H9 (cell line): Measurements from ENCODE around the gene ENG. TPM values are rescaled to one million over a fixed set of nuclear protein-coding genes. Genes with fewer than 3 reads are reported as not detected.

ENCODE experiments used
- DNase-seq: peaks from one replicate; pipeline ENCODE4 v3.0.0-alpha.2; 2017
- H2AFZ ChIP-seq: one replicate; pipeline ENCODE4 v1.6.1; 2013; ENCODE audit warnings: mild to moderate bottlenecking, low read length, control low read depth, moderate library complexity
- H2AK5ac ChIP-seq: 2 replicates; pipeline ENCODE4 v1.6.1; 2013; ENCODE audit warnings: low read length, control low read depth, mixed read lengths; ENCODE audit not compliant: insufficient read length
- H2BK120ac ChIP-seq: one replicate; pipeline ENCODE4 v1.6.1; 2013; ENCODE audit warnings: low read depth, mild to moderate bottlenecking, low read length, control low read depth, inconsistent platforms; ENCODE audit not compliant: poor library complexity, severe bottlenecking
- H2BK12ac ChIP-seq: 2 replicates; pipeline ENCODE4 v1.6.1; 2013; ENCODE audit warnings: low read length, control low read depth, mixed read lengths, low read depth; ENCODE audit not compliant: insufficient read length
- H2BK15ac ChIP-seq: 2 replicates; pipeline ENCODE4 v1.6.1; 2013; ENCODE audit warnings: low read depth, low read length, control low read depth
- H2BK20ac ChIP-seq: one replicate; pipeline ENCODE4 v1.6.1; 2013; ENCODE audit warnings: low read depth, mild to moderate bottlenecking, low read length, control low read depth, inconsistent platforms; ENCODE audit not compliant: poor library complexity, severe bottlenecking
- H2BK5ac ChIP-seq: 2 replicates; pipeline ENCODE4 v1.6.1; 2013; ENCODE audit warnings: low read length, control low read depth, mixed read lengths; ENCODE audit not compliant: insufficient read length
- H3K14ac ChIP-seq: 2 replicates; pipeline ENCODE4 v1.6.1; 2013; ENCODE audit warnings: low read length, control low read depth; ENCODE audit not compliant: insufficient read depth
- H3K18ac ChIP-seq: 2 replicates; pipeline ENCODE4 v1.6.1; 2013; ENCODE audit warnings: low read depth, mild to moderate bottlenecking, mixed read lengths, low read length, control low read depth; ENCODE audit not compliant: insufficient read length
- H3K23ac ChIP-seq: 2 replicates; pipeline ENCODE4 v1.6.1; 2013; ENCODE audit warnings: low read length, control low read depth, mixed read lengths, low read depth; ENCODE audit not compliant: insufficient read length
- H3K23me2 ChIP-seq: 2 replicates; pipeline ENCODE4 v1.6.1; 2013; ENCODE audit warnings: low read depth, mild to moderate bottlenecking, mixed read lengths, low read length, control low read depth; ENCODE audit not compliant: insufficient read length, poor library complexity, severe bottlenecking
- H3K27ac ChIP-seq: 2 replicates; pipeline ENCODE4 v1.5.1; 2013; ENCODE audit warnings: low read length, control low read depth, mixed read lengths, low read depth; ENCODE audit not compliant: insufficient read length
- H3K27me3 ChIP-seq: 2 replicates; pipeline ENCODE4 v1.6.1; 2013; ENCODE audit warnings: low read length, control low read depth, inconsistent platforms; ENCODE audit not compliant: insufficient read depth
- H3K4ac ChIP-seq: 2 replicates; pipeline ENCODE4 v1.6.1; 2013; ENCODE audit warnings: low read depth, mild to moderate bottlenecking, control low read depth, inconsistent platforms, low read length, moderate library complexity
- H3K4me1 ChIP-seq: 2 replicates; pipeline ENCODE4 v1.6.1; 2013; ENCODE audit warnings: low read length, control low read depth, inconsistent platforms; ENCODE audit not compliant: insufficient read depth
- H3K4me2 ChIP-seq: 2 replicates; pipeline ENCODE4 v1.6.1; 2013; ENCODE audit warnings: low read length, control low read depth, mixed read lengths; ENCODE audit not compliant: insufficient read length, insufficient read depth
- H3K56ac ChIP-seq: 2 replicates; pipeline ENCODE4 v1.6.1; 2013; ENCODE audit warnings: low read depth, mild to moderate bottlenecking, mixed read lengths, low read length, control low read depth; ENCODE audit not compliant: insufficient read length
- H3K79me1 ChIP-seq: 2 replicates; pipeline ENCODE4 v1.6.1; 2013; ENCODE audit warnings: low read depth, mild to moderate bottlenecking, moderate library complexity, low read length, control low read depth, inconsistent platforms; ENCODE audit not compliant: insufficient read depth, poor library complexity, severe bottlenecking
- H3K79me2 ChIP-seq: 2 replicates; pipeline ENCODE4 v1.6.1; 2013; ENCODE audit warnings: low read length, control low read depth, inconsistent platforms; ENCODE audit not compliant: insufficient read depth
- H3K9ac ChIP-seq: 2 replicates; pipeline ENCODE4 v1.6.1; 2013; ENCODE audit warnings: low read length, control low read depth, mixed read lengths; ENCODE audit not compliant: insufficient read length; ENCODE audit errors: extremely low read depth
- H3K9me3 ChIP-seq: one replicate; pipeline ENCODE4 v1.6.1; 2013; ENCODE audit warnings: low read depth, low read length, inconsistent platforms; ENCODE audit not compliant: control insufficient read depth
- H3T11ph ChIP-seq: one replicate; pipeline ENCODE4 v1.6.1; 2013; ENCODE audit warnings: mild to moderate bottlenecking, low read length, control low read depth, inconsistent platforms
- H4K20me1 ChIP-seq: one replicate; pipeline ENCODE4 v1.6.1; 2013; ENCODE audit not compliant: control insufficient read depth, insufficient read length, insufficient read depth
- H4K5ac ChIP-seq: 2 replicates; pipeline ENCODE4 v1.6.1; 2013; ENCODE audit warnings: low read depth, mild to moderate bottlenecking, mixed read lengths, low read length, control low read depth; ENCODE audit not compliant: insufficient read length
- H4K8ac ChIP-seq: replicated peaks from 2 replicates; pipeline ENCODE4 v1.6.1; 2013; ENCODE audit warnings: low read length, control low read depth, mixed read lengths, low read depth; ENCODE audit not compliant: insufficient read length
- H4K91ac ChIP-seq: 2 replicates; pipeline ENCODE4 v1.6.1; 2013; ENCODE audit warnings: low read depth, mild to moderate bottlenecking, moderate library complexity, mixed read lengths, low read length, control low read depth; ENCODE audit not compliant: insufficient read length
- H3K27ac Mint-ChIP-seq, 3 experiments: 2 replicates in 2 of 3; 3 replicates in 1 of 3; pipeline ENCODE4 v1.8.0; 2020 to 2021; ENCODE audit warnings: mixed read lengths in 3 of 3, mild to moderate bottlenecking in 1 of 3, moderate library complexity in 1 of 3
- H3K27me3 Mint-ChIP-seq: 2 replicates; pipeline ENCODE4 v1.8.0; 2021; ENCODE audit warnings: low read depth, mild to moderate bottlenecking, moderate library complexity, mixed read lengths
- H3K36me3 Mint-ChIP-seq, 3 experiments: 2 replicates in 2 of 3; 3 replicates in 1 of 3; pipeline ENCODE4 v1.8.0; 2020 to 2021; ENCODE audit warnings: low read depth in 3 of 3, mixed read lengths in 3 of 3; ENCODE audit not compliant: insufficient read depth in 1 of 3
- H3K4me1 Mint-ChIP-seq, 2 experiments: 2 replicates each; pipeline ENCODE4 v1.8.0; 2020; ENCODE audit warnings: mixed read lengths in 2 of 2
- H3K4me3 Mint-ChIP-seq, 2 experiments: 2 replicates in 1 of 2; 3 replicates in 1 of 2; pipeline ENCODE4 v1.8.0; 2020 to 2021; ENCODE audit warnings: mild to moderate bottlenecking in 2 of 2, mixed read lengths in 2 of 2, moderate library complexity in 1 of 2
- H3K9me3 Mint-ChIP-seq, 2 experiments: 2 replicates in 1 of 2; 3 replicates in 1 of 2; pipeline ENCODE4 v1.8.0; 2020; ENCODE audit warnings: mild to moderate bottlenecking in 2 of 2, mixed read lengths in 2 of 2, moderate library complexity in 1 of 2
- WGBS: extraction: QIAGEN DNeasy Blood & Tissue Kit; methylation state at CpG from one replicate; pipeline ENCODE4 v1.1.7; 2013; ENCODE audit warnings: missing lambda C conversion rate, low lambda C conversion rate, mixed read lengths; ENCODE audit not compliant: insufficient read length; ENCODE audit errors: extremely low coverage; 5-methylcytosine and 5-hydroxymethylcytosine counted together
- total RNA-seq: library from RNA; stranded (reverse); gene quantifications from 2 replicates; pipeline ENCODE4 v1.2.1, GENCODE V29; 2021
- TF ChIP-seq, protein P1 (sequence below): fragments of 200-600 bp; sonication (generic); conservative IDR thresholded peaks from 3 replicates; pipeline ENCODE4 v1.8.0; 2021; ENCODE audit warnings: antibody characterized with exemption, mild to moderate bottlenecking

Gene ENG
- total RNA-seq, 1 experiment from 2014 or later, result 2.1 TPM

DNA sequence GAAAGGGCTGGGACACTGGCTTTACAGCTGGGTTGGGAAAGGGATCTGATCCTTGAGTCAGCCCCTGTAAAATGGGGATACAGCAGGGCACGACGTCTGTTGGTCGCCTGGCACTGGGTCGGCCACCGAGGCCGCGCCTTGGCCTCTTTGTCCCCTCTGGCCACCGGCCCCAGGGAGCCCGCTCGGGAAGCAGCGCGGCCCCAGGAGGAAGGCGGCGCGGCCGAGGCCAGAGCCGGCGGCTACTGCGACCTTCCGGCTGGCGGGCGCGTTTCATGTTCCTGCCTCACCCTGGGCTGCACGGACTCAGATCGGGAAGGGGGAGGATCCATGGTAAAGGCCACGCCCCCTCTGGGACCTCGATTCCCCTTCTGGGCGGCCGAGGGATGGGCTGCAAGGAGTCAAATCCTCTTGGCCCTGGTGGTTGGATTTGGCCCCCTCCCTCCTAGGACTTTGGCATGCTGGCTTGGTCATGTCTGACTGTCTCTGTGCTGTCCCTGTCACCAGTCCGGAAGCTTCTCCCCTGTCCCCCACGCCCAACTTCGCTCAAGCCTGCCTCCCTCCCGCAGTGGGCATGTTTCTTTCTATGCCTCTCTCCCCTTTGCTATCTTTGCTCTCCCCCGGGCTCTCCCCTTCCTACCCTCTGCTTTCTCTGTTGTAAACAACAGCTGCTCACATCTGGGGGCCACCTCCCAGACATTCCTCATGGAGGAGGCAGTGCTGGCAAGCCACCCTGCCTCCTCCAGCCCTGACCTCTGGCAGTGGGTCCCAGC is 26.0 kb downstream of the ENG start:
- H3K79me1 ChIP-seq, result no peaks in the 10 kb centered on the region
- H3K79me2 ChIP-seq, result no peaks in the 10 kb centered on the region
- no peaks in the 10 kb centered on the region; a peak in 1 of 7 replicates for H3K36me3 Mint-ChIP-seq
- peaks cover 24% of the 10 kb centered on the region for H3K27me3 Mint-ChIP-seq
- no peak overlapping the region for H3K56ac ChIP-seq
- H3K4me1 Mint-ChIP-seq, result peaks cover 23 to 43% of the 10 kb centered on the region in 2 experiments
- H3K18ac ChIP-seq, result peak overlapping the region; percentile 56
- H3K4me3 Mint-ChIP-seq, result peak overlapping the region; percentile 59 to 77
- H3K27me3 ChIP-seq, result 0 out of 2 replicates have a peak, but pooled peaks cover 2% of the 10 kb centered on the region
- H3K14ac ChIP-seq, result peak overlapping the region; percentile 77
- H3T11ph ChIP-seq, result no peak overlapping the region
- peak overlapping the region; percentile 32 for H3K4me2 ChIP-seq
- no peaks in the 10 kb centered on the region for H3K9me3 Mint-ChIP-seq
- no peak overlapping the region for H4K5ac ChIP-seq
- H2AK5ac ChIP-seq, result no peak overlapping the region
- H4K8ac ChIP-seq, result no peak overlapping the region
- H3K4ac ChIP-seq, result no peak overlapping the region
- no peaks in the 10 kb centered on the region for H4K20me1 ChIP-seq
- H2BK20ac ChIP-seq, result no peak overlapping the region
- H2BK12ac ChIP-seq, result no peak overlapping the region
- H3K9ac ChIP-seq, result no peak overlapping the region
- H3K9me3 ChIP-seq, result no peaks in the 10 kb centered on the region
- no peak overlapping the region for H2BK5ac ChIP-seq
- H3K27ac Mint-ChIP-seq, result peak overlapping the region; percentile 57 to 95 (median 94); a peak in 5 of 7 replicates
- no peak overlapping the region for H3K27ac ChIP-seq
- H2BK15ac ChIP-seq, result no peak overlapping the region
- TF ChIP-seq, protein P1, sequence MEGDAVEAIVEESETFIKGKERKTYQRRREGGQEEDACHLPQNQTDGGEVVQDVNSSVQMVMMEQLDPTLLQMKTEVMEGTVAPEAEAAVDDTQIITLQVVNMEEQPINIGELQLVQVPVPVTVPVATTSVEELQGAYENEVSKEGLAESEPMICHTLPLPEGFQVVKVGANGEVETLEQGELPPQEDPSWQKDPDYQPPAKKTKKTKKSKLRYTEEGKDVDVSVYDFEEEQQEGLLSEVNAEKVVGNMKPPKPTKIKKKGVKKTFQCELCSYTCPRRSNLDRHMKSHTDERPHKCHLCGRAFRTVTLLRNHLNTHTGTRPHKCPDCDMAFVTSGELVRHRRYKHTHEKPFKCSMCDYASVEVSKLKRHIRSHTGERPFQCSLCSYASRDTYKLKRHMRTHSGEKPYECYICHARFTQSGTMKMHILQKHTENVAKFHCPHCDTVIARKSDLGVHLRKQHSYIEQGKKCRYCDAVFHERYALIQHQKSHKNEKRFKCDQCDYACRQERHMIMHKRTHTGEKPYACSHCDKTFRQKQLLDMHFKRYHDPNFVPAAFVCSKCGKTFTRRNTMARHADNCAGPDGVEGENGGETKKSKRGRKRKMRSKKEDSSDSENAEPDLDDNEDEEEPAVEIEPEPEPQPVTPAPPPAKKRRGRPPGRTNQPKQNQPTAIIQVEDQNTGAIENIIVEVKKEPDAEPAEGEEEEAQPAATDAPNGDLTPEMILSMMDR, result no peak; the same call in 2 of the 3 replicates
- no CpG with 5 or more reads among the region's 34 CpGs for WGBS
- no peak overlapping the region for H3K23ac ChIP-seq
- H2AFZ ChIP-seq, result no peak overlapping the region
- peaks cover 7% of the 10 kb centered on the region for H3K23me2 ChIP-seq
- H4K91ac ChIP-seq, result no peak overlapping the region
- no peaks in the 10 kb centered on the region; the same call in 1 of the 2 replicates for H3K4me1 ChIP-seq
- DNase-seq, result peak; percentile 96
- no peak overlapping the region for H2BK120ac ChIP-seq
